H1 (cell line): ENCODE results near the gene SPTBN1. TPM values are rescaled to one million over a fixed set of nuclear protein-coding genes. Genes with fewer than 3 reads are reported as not detected.

ENCODE experiments used
- CREB1 ChIP-seq: IDR thresholded peaks from 2 replicates; pipeline ENCODE4 v1.6.1; 2012; ENCODE audit warnings: inconsistent platforms
- polyA plus RNA-seq, 7 experiments: library from polyadenylated mRNA; depleted of rRNA in 3 of 7; stranded (reverse) in 5 of 7; unstranded in 2 of 7; fragments of >200 nt in 5 of 7; fragments of 200-250 nt in 2 of 7; gene quantifications; 1 replicate in 5 of 7; 2 replicates in 1 of 7; 4 replicates in 1 of 7; pipeline versions ENCODE4 v1.2.1 to v1.2.3, GENCODE V29; 2011 to 2013; ENCODE audit warnings: missing spikeins in 2 of 7, mixed read lengths in 2 of 7
- total RNA-seq: library from RNA; stranded (reverse); fragmentation: NEBNext Ultra II Directional; extraction: Animal tissue kit (Norgen Biotek cat#: 25700); gene quantifications from 2 replicates; pipeline ENCODE4 v1.2.1, GENCODE V29; 2021

The SPTBN1 gene
- total and polyA plus RNA-seq, 2 of the 8 experiments (the other 6 are each of a cell fraction or from before 2014, with no cell fraction given), result 31.8 to 180 TPM

GRCh38 chr2:54417577-54417976 lies 38.5 kb upstream of the SPTBN1 start (continued):
- TF ChIP-seq CREB1, result no peak
- TF ChIP-seq, all 59 proteins: peak for 0
